GM19468 (cell line): ENCODE results near the gene TNFAIP8L1.
"Not testable (repeated sequence)": the region's sequence is repeated elsewhere in the genome, so short reads cannot be mapped to it uniquely, and the experiment has no call there.

Source experiments
- ATAC-seq: cut with Tn5 transposase; IDR thresholded peaks from one replicate; pipeline ENCODE4 v1.9.1; 2021; ENCODE audit warnings: mild to moderate bottlenecking, moderate library complexity, moderate number of reproducible peaks; ENCODE audit not compliant: unreplicated experiment; ENCODE audit errors: extremely low read depth

TNFAIP8L1 gene

DNA sequence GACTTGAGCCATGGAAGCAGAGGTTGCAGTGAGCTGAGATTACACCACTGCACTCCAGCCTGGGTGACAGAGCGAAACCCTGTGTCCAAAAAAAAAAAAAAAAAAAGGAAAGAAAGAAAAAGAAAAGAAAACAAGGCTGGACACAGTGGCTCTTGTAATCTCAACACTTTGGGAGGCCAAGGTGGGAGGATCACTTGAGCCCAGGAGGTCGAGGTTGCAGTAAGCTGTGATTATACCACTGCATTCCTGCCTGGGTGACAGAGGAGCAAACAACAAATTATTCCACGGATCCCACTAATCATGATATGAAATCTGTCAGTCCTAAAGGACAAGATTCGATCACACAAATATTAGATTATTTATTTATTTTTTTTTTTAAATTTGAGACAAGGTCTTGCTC lies 33.9 kb downstream of the TNFAIP8L1 start:
- no peak for ATAC-seq

DNA sequence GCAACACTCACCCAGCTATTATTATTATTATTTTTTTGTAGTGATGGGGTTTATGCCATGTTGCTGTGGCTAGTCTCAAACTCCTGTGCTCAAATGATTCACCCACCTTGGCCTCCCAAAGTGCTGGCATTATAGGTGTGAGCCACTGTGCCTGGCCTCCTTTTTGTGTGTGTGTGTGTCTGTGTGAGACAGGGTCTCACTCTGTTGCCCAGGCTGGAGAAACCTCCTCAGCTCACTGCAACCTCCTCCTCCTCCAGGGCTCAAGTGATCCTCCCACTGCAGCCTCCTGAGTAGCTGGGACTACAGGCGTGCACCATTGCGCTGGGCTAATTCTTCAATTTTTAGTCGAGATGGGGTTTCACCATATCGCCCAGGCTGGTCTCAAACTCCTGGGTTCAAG lies 34.4 kb downstream of the TNFAIP8L1 start:
- no peak for ATAC-seq

DNA sequence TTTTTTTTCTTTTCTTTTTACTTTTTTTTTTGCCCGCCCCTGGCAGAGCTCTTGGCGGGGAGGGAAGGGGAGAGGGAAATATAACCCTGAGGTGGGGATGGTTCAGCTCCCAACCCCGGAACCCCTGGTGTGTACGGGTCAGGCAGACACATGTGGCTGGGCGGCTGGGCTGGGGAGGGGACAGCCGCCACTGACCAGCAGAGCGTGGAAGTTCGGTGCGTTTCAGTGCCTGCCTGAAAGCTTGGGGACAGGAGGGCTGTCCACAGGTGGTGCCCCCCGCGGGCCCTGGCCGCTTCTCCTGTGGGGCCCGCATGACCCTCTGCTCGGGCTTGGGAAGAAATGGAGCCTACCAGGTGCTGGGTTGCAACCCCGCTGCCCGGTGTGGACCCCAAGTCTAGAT lies 36.0 kb downstream of the TNFAIP8L1 start:
- no peak for ATAC-seq

DNA sequence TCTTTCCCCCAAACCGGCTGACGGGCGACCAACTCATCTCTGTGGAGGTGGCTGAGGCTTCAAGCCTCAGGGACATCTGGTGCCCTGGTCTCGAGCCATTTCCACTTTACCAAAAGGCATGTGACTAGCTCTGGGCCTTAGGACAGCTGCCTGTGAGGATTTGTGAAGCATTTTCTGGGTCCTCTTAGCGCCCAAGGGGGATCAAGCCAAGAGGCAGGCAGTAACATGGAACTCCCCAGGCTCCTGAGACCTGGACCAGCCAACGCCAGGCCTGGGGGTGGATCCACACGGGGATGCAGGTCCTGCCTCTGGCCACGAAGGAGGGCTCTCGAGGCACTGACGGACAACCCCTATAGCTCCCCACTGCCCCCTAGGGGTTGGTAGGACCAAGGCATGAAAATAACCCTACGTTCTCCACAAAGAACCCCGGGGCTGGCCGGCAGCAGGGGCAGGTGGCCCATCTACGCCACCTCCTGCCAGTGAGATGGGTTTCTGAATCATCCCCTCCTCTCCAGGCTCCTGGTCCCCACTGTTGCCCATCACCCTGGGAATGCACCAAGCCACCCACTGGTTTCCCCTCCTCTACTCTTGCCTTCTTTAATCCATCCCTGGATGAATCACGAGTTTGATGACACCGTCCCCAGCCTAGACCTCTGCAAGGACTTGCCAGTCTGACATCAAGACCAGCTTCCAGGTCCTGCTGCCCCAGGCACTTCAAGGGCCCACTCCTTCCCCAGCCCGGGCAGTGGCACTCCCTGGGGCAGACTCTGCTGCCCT lies 37.8 kb downstream of the TNFAIP8L1 start:
- ATAC-seq: no peak

DNA sequence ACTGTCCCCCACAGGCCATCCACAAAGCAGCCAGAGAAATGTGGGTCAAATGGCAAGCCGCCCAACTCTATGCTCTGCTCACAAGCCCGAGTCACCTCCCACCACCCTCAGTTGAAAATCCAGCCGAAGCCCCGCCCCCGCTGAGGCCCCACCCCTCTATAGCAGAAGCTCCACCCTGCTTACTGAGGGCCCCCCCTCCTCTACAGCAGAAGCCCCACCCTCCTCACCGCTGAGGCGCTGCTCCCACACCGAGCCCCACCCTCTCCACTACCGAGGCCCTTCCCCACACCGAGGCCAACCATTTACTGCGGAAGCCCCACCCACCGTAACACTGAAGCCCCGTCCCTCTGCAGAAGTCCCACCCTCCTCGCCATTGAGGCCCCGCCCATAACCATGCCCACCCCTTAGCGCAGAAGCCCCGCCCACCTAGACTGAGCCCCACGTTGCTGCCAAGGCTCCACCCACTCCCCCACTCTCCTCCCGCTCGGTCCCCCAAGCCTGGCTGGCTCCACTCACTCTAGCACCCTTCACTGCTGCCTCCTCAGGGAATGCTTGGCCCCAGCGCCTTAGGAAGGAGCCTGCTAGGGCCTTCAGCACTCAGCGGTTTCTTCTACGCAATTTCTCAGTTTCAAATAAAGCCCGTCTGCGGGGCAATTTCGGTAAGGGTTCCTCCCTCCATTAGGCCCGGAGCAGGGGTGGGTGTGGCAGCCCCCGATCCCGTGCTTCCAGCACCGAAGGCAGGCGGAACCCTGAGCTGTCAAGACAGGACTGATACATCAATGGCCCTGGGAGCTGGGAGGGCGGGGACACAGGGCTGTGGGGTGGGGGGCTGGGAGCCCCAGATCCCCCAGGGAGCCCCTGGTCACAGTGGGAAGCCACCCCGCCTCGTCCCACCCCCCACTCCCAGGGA lies 39.8 kb downstream of the TNFAIP8L1 start:
- ATAC-seq: no peak

DNA sequence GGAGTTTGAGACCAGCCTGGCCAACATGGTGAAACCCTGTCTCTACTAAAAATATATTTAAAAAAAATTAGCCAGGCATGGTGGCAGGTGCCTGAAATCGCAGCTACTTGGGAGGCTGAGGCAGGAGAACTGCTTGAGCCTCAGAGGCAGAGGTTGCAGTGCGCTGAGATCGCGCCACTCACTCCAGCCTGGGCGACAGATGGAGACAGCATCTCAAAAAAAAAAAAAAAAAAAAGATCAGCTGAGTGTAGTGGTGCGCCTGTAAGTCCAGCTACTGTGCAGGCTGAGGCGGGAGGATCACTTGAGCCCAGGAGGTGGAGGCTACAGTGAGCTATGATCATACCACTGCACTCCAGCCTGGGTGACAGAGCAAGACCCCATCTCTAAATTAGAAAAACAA lies 40.7 kb downstream of the TNFAIP8L1 start:
- not testable (repeated sequence) for ATAC-seq

DNA sequence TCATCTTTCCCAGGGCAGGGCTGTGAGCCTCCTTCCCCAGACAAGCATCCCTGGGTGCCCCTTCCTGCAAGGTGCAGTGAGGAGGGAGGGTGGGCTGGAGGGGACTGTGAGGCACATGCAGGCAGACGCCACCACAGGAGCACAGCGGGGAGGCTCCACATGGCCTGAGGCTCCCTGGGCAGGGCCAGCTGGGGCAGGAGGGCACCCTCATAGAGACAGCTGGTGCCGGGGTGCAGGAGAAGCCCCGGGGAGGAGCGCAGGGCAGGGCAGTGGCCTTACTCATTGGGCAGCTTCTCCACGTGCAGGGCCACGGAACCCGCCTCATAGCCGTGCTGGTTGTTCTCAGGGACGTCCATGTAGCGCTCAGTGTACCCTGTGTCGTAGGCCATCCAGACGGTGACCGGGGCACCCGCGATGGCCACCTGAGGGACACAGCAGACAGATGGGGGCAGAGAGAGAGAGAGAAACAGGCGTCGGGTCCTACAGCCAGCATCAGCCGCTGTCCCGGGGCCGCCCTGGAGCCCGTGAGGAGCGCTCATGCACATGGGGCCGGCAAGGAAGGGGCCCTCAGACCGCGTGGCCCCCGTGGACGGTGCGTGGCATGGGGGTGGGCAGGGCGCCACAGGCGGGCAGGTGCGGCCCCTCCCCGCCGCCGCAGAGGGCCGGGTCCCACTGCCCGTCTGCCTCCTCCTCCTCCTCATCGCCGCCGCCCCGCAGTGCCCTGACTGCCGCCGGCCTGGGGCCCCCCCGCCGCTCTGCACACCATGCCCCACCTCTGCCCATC lies 43.3 kb downstream of the TNFAIP8L1 start:
- ATAC-seq: no peak

DNA sequence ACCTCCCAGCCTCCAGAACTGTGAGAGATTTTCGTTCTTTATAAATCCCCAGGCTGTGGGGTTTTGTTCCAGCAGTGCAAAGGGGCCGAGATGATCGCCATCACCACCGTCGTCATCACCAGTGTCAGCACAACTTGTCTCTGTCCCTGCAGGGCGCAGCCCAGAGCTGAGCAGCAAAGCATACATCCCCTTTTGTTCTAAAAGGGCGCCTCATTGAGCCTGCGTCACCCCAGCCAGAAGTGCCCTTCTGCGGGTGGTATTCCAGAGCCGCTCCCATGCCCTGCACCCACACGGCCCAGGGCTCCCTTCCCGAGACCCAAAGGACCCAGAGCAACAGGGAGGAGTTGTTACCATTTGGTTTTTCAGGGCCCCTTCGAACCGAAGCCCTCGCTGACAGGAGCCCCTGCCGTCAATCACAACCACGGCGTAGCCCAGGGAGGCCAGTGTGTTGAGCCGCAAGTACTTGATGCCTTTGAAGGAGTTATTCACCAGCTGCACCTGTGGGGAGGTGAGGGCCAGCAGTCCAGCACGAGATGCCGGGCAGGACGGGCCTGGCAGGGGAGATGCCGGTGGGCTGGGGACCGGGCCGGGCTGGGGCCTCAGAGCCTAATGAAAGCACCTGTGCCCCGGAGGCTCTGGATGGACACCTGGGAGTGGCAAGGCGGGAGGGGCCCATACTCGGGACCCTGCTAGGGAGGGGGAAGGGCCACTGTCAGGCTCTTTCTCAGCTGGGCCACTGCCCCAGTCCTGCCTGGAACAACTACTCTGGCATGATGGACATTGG lies 45.2 kb downstream of the TNFAIP8L1 start:
- ATAC-seq: no peak

DNA sequence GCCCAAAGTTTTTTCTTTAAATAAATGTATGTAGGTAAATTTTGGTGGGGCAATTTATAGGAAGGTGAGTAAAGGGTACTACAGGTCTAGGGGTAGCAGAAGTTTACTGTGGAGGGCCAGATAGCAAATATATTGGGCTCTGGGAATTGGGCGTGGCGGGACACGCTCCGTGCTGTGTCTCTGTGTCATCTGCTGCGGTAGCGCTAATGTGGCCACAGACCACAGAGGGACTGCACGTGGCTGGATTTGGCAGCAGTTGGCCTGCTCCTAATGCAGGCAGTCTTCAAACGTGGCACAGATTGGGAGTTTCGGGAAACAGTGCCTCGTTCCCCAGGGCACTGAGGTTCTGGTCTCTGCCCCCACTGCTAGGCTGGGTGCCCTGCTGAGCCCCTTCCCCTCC lies 47.4 kb downstream of the TNFAIP8L1 start:
- ATAC-seq: no peak

DNA sequence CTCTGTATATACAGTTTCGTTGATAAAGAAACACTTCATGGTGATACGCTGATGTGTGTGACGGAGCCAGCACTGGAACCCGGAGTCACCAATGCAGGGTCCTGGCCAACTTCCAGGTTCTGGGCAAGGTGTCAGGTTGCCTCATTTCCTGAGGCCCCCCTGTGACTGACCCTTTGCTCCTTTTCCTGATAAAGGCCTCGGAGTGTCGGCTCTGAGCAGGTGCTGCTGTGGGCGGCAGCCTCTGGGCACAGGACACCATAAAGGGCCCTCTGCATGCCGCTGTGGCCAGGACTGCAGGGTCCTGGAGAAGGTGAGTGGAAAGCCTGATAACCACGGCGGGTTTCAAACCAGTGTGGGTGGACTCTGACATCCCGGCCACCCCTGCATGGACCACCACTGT lies 48.1 kb downstream of the TNFAIP8L1 start:
- ATAC-seq: no peak

DNA sequence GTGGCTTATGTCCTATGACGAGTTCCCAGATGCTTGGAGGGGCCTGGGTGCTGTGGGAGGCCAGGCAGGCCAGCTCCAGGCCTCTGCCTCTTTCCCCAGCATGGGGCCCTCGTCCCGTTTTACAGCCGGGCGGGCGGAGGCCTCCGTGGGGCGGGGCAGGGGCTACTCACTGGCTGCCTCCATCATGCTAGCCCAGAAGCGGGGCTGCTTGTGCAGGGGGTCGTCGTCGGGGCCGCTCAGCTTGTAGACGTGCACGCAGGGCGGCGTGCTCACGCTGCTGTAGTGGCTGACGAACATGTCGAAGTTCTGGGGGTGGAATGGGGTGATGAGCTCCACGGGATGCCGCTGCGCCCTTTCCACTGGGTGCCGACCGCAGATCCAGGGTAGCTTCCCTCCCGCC lies 49.3 kb downstream of the TNFAIP8L1 start:
- no peak for ATAC-seq

DNA sequence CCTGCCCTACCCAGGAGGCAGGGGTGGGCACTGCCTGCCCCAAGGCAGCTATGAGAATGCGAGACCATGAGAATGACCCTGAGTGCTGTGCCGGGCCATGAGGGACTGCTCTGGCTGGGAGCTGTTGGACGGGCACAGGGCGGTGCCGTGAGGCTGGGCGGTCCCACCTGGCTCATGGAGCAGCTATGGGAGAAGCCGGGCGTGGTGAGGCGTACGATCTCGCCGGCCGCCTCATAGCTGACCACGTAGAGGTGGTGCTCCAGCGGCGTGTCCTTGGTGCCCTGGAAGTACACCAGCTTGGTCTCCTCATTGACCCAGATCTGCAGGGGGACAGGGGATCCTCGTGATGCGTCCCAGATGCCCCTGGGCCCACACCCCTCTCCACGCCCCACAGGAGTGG lies 50.1 kb downstream of the TNFAIP8L1 start:
- no peak for ATAC-seq

DNA sequence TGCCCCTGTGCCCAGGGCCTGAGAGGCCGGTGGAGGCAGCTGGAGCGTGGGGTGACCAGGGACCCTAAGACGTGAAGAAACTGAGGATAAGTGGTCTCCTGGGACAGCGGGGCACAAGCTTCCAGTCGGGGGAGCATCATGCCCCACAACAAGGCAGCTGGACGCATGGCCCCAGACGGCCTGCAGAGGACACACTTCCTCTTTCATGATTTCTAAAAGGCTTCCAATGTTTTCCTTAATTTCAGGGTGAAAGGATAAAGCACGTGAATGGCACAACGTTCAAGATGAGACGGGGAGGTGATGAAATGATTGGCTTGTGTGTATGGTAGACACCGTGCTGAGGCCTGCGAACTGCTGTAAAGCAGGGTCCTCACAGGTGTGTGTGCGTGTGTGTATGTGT lies 51.0 kb downstream of the TNFAIP8L1 start:
- no peak for ATAC-seq

DNA sequence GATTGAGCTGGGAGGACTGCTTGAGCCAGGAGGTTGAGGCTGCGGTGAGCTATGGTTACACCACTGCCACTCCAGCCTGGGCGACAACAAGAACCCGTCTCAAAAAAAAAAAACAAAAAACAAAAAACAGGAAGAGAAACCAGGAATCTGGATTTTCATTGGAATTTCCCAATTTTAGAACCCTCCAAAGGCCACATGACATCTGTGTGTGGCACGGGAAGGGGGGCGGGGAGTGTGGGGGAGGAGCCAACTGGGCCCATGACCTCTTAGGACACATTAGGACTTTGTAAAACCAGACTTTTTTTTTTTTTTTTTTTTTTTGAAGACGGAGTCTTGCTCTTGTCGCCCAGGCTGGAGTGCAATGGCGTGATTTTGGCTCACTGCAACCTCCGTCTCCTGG lies 52.1 kb downstream of the TNFAIP8L1 start:
- no peak for ATAC-seq

DNA sequence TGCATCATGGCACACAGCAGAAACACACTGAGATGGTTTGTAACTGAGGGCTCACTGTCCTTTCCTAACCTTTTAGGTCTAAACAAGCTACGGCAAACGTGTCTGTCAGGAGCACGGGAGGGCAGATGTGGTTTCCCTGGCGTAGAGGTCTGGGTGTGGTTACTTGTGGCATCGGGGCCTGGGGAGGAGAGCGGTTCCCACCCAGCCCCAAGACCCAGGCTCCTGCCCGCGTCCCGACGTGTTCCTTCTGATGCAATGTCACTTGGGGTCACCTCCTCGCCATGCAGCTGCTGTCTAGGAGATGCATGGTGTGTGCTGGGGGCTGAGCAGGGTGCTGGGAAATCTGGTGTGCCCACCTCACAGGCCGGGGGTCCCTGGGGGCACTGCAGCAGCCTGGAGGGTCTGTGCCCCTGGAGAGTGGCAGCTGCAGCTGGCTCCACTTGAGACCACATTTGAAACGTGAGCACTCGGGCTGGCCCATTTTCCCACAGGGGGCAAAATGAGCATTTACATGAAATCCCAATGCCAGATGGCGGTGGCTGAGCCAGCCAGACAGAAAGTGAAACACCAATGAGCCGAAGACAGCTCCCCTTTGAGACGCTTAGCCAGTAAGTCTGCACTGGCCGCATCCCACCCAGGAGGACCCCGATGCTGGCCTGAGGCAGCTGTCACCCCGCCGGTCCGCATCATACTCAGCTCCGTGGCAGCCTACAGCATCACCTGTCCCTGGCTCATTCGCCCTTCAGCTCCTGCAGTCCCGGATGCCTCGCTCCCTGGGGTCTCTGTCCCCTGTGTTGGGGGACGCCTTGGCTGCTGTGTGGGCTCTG lies 53.1 kb downstream of the TNFAIP8L1 start:
- no peak for ATAC-seq

DNA sequence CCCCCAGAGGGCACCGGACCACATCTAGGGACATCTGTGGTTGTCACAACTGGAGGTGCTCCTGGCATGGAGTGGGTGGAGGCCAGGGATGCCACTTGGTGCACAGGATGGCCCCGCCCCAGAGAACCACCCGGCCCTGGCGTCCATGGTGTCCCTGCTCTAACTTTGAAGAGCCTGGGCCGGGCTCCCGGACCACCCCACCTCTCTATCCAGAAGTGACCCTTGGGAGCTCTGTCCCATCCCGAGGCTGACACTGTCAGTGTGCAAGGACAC lies 53.7 kb downstream of the TNFAIP8L1 start:
- no peak for ATAC-seq

DNA sequence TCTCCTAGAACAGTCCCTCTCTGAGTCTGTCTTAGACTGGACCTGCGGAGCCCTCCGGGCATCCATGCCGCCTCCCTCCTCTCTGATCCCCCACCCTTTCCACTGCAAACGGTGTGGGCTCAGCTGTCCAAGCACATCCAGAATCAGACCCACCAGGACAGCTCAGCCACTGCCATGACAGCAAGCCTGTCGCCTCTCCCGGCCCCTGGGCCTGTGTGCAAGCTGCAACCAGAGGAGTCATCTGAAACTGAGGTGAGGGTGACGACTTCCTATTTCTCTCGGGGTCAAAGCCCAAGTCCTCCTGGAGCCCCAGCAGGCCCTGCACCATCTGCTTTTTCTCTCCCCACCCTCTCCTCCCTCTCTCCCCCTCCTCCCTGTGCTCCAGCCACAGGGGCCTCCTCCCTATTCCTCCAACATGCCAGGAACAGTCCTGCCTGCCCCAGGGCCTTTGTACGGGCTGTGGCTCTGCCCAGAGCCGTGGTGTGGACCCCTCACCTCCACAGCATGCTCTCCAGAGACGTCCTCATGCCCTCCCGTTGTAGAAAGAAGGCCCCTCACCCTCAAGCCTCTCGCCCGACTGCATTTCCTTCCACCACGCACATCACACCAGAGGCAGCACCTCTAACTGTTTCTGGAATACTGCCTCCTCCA lies 54.3 kb downstream of the TNFAIP8L1 start:
- no peak for ATAC-seq

DNA sequence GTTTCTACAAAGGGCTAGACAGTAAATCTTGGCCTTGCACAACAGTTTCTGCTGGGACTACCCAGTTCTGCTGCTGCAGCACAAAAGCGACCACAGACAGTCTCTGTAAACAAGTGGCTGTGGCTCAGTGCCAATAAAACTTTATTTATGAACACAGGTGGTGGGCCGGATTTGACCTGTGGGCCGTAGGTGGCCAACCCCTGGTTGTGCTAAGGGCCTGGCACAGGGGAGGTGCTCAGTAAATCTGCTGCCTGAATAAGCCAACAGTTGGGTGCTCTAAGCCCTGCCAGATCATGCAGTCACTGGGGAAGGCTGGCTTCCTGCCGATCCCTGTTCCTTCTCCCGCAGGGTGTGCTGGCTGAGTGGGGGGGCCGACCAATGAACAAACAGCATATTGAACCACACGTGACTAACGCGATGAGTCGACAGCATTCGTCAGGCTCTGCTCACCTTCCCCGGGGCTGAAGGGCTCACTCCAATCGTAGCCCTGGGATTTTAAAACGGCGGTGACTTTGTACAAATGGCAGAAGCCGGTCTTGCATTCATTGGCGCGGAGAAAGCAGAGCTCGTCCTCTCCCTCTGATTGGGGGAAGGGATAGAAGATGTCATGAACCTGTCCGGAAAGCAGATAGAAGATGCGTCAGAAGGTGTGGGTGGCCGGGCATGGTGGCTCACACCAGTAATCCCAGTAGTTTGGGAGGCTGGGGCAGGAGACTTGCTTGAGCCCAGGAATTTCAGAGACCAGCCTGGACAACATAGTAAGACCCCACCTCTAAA lies 55.1 kb downstream of the TNFAIP8L1 start:
- ATAC-seq: no peak
